Upper lobe of right lung (tissue), 1 donor: Measurements from ENCODE around the gene PARS2. TPM values are rescaled to one million over a fixed set of nuclear protein-coding genes. Genes with fewer than 3 reads are reported as not detected.

ENCODE experiments used
- ATAC-seq: fragments of 200-7000 bp; cut with Tn5 transposase; one replicate; pipeline ENCODE4 v1.9.1; 2020; ENCODE audit warnings: mild to moderate bottlenecking, moderate library complexity
- DNase-seq: peaks from one replicate; pipeline ENCODE4 v3.0.0-alpha.2; 2020
- H3K27ac ChIP-seq: fragments of 200-600 bp; one replicate; pipeline ENCODE4 v1.8.0; 2022
- H3K27me3 ChIP-seq: fragments of 200-600 bp; one replicate; pipeline ENCODE4 v1.8.0; 2022; ENCODE audit warnings: mild to moderate bottlenecking
- H3K36me3 ChIP-seq: fragments of 200-600 bp; one replicate; pipeline ENCODE4 v1.8.0; 2022
- H3K4me1 ChIP-seq: fragments of 200-600 bp; one replicate; pipeline ENCODE4 v1.8.0; 2022
- H3K4me3 ChIP-seq: fragments of 200-600 bp; one replicate; pipeline ENCODE4 v1.8.0; 2022; ENCODE audit warnings: mild to moderate bottlenecking
- H3K9me3 ChIP-seq: fragments of 200-600 bp; one replicate; pipeline ENCODE4 v1.8.0; 2022
- CTCF ChIP-seq: fragments of 200-600 bp; IDR thresholded peaks from one replicate; pipeline ENCODE4 v1.8.0; 2022; ENCODE audit warnings: antibody characterized with exemption
- intact Hi-C: fragments of 100-400 bp; cut with DNase I; formaldehyde crosslinking; loops from one replicate; pipeline ENCODE4 v1.11.0; 2022
- total RNA-seq: library from RNA; stranded (reverse); fragmentation: NEBNext Ultra II Directional; extraction: Animal tissue kit (Norgen Biotek cat#: 25700); gene quantifications from one replicate; pipeline ENCODE4 v1.2.1, GENCODE V29; 2021
- donor health status: DM: no; HTN: yes; CAD: no; lungs with severe emphysema.

Gene PARS2
- total RNA-seq, 1 donor from 2014 or later, result 3.5 TPM

DNA sequence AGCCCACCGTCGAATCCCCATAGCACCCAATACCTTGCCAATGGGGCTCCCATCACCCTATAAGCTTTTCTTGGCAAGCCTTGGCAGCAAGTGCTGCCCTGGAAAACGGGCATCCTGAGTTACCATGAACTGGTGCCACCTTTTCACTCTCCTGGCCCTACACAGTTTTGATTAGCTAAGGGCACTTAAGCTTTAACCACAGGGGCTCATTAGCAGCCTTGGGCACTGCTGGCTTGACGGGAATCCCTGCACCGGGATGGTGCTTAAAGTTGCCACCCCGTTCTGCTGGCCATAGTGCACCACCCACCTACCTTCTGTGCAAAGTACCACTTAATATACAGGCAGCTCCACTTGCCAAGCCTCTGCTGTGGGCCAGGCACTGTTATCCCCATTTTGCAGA is 13.7 kb downstream of the PARS2 start:
- Histone ChIP-seq H3K27me3 (no peaks in the 10 kb centered on the region), H3K36me3 (no peaks in the 10 kb centered on the region), H3K4me3 (no peak overlapping the region), H3K4me1 (no peaks in the 10 kb centered on the region), H3K27ac (no peak overlapping the region), H3K9me3 (no peaks in the 10 kb centered on the region)
- no peak for DNase-seq
- intact Hi-C loops, result no loop called here
- no peak for ATAC-seq
- no peak for TF ChIP-seq CTCF

DNA sequence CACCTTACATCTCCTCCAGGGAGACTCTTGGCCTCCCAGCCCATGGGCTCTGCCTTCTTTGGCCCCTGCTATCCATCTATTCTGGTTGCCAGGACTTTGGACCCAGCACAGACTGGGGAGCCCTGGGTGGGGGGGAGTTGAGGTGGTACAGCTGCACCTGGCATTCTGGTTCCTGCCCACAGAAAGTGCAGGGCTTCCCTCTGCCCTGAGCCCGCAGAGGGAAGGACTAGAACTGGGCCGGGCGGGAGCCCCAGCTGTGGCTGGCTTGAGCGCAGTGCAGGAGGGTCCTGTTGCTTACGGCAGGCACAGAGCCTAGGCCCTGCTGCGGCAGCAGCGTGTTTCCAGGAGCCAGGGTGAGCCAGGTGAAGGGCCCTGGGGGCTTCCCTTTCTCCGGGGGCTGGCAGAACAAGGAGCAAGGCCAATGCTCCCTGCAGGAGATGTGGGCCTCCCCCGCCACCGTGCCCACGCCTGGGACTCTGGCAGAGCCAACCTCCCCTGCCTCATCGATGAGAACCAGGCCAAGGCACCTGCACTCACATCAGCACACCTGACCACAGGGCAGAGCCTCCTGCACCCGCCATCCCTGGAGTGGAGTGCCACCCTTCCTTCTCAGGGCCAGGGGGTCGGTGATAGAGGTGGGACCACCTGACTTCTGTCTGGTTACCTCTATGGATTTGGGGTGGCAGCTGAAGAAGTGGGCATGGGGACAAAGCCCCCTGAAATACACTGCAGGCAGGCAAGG is 16.1 kb downstream of the PARS2 start:
- no peaks in the 10 kb centered on the region for H3K4me1 ChIP-seq
- H3K36me3 ChIP-seq, result peaks cover 3% of the 10 kb centered on the region
- intact Hi-C loops, result no loop called here
- DNase-seq (no peak), ATAC-seq (no peak)
- H3K27me3 ChIP-seq, result no peaks in the 10 kb centered on the region
- no peak overlapping the region for H3K4me3 ChIP-seq
- no peak overlapping the region for H3K27ac ChIP-seq
- no peak for TF ChIP-seq CTCF
- no peaks in the 10 kb centered on the region for H3K9me3 ChIP-seq

DNA sequence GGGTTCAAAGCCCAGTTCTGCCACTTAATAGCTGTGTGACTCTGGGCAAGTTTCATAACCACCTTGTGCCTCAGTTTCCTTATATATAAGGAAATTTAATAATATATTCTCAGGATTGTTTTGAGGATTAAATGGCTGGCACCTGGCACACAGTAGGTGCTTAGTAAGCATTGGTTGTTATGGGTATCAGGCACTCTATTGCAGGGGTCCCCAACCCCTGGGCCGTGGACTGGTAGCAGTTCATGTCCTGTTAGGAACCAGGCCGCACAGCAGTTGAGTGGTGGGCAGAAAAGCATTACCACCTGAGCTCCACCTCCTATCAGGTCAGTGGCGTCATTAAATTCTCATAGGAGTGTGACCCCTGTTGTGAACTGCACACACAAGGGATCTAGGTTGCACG is 18.5 kb downstream of the PARS2 start:
- Histone ChIP-seq H3K4me1 (no peaks in the 10 kb centered on the region), H3K9me3 (no peaks in the 10 kb centered on the region), H3K27me3 (no peaks in the 10 kb centered on the region), H3K36me3 (peaks cover 27% of the 10 kb centered on the region), H3K4me3 (no peak overlapping the region), H3K27ac (no peak overlapping the region)
- TF ChIP-seq CTCF, result no peak
- ATAC-seq (no peak), DNase-seq (no peak)
- intact Hi-C loops, result no loop called here

DNA sequence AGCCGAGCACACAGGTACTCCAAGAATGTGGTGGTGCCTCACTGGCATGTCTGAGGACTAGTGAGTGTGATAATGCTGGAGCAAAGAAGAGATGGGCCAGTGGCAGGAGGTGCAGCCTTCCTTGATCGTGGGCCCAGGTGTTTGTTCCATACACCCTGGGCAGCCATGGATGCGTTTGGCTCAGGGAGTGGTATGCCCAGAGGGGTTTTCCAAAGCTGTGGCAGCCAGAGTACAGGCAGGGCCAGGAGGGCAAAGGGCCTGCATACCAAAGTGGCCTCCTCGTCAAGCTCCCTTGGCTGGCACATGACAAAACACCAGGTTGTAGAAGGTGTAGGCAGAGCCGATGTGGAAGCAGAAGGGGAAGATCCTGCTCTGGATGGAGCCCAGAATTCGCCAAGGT is 19.0 kb downstream of the PARS2 start:
- Histone ChIP-seq H3K27me3 (no peaks in the 10 kb centered on the region), H3K36me3 (peaks cover 33% of the 10 kb centered on the region), H3K4me3 (no peak overlapping the region), H3K9me3 (no peaks in the 10 kb centered on the region), H3K27ac (no peak overlapping the region), H3K4me1 (no peaks in the 10 kb centered on the region)
- ATAC-seq, result no peak
- intact Hi-C loops, result no loop called here
- no peak for DNase-seq
- no peak for TF ChIP-seq CTCF

GRCh38 chr1:54744696-54745095 is 19.6 kb downstream of the PARS2 start:
- no peak for TF ChIP-seq CTCF
- H3K9me3 ChIP-seq, result no peaks in the 10 kb centered on the region
- no peak for ATAC-seq

More at GRCh38 chr1:54744696-54745095, 19.6 kb downstream of the PARS2 start:
- Histone ChIP-seq H3K36me3 (peaks cover 39% of the 10 kb centered on the region), H3K27ac (no peak overlapping the region), H3K4me3 (no peak overlapping the region), H3K27me3 (no peaks in the 10 kb centered on the region), H3K4me1 (no peaks in the 10 kb centered on the region)
- DNase-seq, result no peak
- intact Hi-C loops, result no loop called here
